ENCODE data around the gene KCNJ12.

Gene KCNJ12

DNA sequence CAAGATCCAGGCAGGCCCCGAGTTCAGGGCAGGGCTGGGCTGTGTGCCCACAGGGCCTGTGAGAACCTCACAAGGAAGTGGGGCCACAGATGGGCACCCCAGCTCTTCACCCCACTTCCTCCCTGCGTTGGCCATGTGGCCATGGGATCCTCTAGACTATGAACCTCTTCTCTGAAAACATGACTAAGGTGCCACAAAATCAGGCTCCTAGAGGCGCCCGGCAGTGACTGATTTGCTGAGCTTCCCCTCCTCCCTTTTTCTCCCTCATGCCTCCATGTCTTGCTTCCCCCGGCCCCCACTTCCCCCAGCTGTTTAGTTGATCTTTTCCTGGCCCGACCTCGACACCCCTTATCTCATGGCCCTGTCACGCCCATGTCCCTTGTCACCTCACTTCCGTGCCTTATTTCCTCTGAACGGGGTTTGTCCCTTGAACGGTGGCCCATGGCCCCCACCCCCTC is 87.1 kb downstream of the KCNJ12 start:
- TF ChIP-seq, protein P1, sequence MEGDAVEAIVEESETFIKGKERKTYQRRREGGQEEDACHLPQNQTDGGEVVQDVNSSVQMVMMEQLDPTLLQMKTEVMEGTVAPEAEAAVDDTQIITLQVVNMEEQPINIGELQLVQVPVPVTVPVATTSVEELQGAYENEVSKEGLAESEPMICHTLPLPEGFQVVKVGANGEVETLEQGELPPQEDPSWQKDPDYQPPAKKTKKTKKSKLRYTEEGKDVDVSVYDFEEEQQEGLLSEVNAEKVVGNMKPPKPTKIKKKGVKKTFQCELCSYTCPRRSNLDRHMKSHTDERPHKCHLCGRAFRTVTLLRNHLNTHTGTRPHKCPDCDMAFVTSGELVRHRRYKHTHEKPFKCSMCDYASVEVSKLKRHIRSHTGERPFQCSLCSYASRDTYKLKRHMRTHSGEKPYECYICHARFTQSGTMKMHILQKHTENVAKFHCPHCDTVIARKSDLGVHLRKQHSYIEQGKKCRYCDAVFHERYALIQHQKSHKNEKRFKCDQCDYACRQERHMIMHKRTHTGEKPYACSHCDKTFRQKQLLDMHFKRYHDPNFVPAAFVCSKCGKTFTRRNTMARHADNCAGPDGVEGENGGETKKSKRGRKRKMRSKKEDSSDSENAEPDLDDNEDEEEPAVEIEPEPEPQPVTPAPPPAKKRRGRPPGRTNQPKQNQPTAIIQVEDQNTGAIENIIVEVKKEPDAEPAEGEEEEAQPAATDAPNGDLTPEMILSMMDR (conservative IDR thresholded peaks at IDR 0.05; ENCODE audit: low read depth, low read length), result no peak
- DNase-seq (ENCODE audit: low read depth), result no peak
- no peak overlapping the region for H3K4me3 ChIP-seq (ENCODE audit: low read length)

DNA sequence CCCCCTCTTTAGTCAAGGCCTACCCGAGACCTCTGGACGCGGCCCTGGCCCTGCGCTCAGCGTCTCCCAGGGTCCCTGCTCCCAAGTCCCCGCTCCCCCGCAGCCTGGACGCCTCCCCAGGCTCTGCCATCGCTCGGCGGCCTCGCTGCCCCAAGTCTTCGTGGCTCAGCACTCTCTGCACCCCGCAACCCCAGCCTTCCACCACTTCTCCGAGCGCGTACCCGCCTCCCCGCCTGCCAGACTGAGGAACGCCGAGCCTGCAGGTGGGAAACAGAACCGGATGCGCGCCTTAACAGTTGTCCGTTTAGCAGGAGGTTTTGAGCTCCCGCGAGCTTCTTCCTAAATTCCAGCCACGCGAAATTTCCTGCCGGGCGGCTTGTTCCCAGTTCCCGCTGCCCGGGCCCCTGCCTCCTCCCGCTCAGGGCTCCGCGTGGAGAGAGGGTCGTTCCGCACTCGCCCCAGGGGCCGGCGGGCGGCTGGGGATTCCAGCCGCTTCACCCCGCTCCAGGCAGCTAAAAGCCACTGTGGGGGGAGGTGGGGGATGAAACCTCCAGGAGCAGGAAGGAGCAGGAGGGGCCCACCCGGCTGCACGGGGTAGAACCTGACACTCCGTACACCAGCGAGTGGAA is 87.7 kb downstream of the KCNJ12 start:
- no peak overlapping the region for H3K4me3 ChIP-seq (ENCODE audit: low read length)
- DNase-seq (ENCODE audit: low read depth), result no peak
- TF ChIP-seq, protein P1 (conservative IDR thresholded peaks at IDR 0.05; ENCODE audit: low read depth, low read length), result no peak

DNA sequence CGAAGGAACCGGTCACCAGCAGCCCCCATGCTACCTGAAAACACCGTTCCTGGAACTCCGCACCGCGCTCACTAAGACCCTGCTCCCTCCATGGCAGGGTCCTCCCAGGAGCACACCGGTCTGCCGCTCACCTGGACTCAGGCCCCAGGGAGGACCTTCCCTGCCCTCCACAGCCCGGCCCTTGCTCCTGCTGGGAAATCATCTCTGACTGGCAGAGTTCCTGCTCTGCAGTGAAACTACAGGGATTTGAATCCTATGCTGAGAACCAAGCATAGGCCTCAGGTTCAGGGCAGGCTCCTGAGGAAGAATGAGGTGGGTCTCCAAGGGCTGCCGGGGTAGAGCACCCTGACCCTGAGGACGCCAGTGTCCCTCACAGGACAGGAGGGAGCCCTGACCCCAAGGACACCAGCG is 88.5 kb downstream of the KCNJ12 start:
- TF ChIP-seq, protein P1 (conservative IDR thresholded peaks at IDR 0.05; ENCODE audit: low read depth, low read length), result no peak
- DNase-seq (ENCODE audit: low read depth), result no peak
- no peak overlapping the region for H3K4me3 ChIP-seq (ENCODE audit: low read length)

DNA sequence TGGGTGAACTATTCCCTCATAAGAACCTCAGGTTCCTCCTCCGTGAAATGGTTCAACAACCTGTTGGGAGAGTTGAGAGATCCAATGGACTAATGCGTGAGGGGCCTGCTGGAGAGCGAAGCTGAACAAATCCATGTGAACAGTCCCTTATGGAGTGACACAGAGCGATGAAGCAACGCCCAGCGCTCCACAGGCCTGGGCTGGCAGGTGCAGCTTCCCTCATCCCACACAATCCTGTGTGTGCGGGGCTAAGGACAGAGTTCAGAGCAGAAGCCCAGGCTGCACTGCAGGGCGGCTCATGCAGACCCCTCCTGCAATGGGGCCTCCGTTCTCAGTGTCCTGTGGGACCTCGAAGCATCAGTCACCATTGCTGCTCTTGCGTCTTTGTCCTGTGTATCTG is 90.4 kb downstream of the KCNJ12 start:
- TF ChIP-seq, protein P1 (conservative IDR thresholded peaks at IDR 0.05; ENCODE audit: low read depth, low read length), result no peak

DNA sequence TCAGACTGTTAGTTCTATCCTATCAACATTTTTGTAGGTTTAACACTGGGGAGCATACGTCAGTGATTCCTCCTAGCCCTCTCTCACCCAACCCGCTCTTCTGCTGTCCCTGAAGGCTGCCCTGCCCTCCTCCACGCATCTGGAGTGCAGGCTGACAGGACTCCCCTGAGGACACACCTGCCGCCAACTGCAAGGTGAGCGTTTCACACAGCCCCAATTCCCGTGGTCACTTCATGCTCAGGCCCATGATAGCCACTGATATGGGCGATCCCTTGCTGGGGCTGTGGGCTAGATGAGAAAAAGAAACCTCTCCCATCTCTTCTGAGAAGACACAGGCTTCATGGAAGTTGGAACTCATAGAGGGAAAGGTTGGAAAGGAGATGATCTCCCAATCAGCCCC is 91.0 kb downstream of the KCNJ12 start:
- no peak overlapping the region for H3K4me3 ChIP-seq (ENCODE audit: low read length)
- TF ChIP-seq, protein P1 (conservative IDR thresholded peaks at IDR 0.05; ENCODE audit: low read depth, low read length), result no peak
- DNase-seq (ENCODE audit: low read depth), result no peak

More for the DNA sequence above, 90.4 kb downstream of the KCNJ12 start:
- no peak overlapping the region for H3K4me3 ChIP-seq (ENCODE audit: low read length)
- DNase-seq (ENCODE audit: low read depth), result no peak

DNA sequence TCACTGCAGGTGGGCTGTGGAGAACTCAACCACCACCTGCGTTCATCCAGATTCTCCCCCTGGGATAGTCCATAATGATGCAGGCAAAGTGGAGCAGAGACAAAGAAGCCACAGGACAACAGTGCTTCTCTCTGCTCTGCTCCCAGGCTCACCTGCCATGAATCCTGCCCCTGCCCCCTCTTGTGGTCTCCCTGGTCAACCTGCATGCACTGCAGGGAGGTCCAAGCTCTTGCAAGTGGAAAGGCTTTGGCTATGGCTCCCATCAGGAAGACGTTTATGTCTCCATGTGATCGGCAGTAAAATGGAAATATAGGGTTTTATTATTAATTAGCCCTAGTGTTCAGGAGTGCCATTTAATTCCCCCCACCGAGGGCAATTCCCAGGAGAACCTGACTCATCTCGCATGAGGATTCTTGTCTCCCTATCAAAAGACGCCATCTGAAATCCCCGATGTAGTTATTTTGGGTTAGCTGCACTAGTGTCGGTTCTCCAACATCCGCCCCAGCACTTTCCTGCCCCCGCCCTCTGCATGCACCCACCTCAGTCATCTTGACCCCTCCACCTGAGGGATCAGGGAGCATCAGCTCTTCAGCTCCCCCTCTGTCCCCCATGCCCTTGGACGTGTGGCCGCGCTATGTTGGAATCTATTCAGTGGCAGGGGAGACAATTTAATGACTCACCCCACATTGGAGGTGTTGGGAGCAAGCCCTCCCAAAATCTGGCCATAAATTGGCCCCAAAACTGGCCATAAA is 91.8 kb downstream of the KCNJ12 start:
- TF ChIP-seq, protein P1 (conservative IDR thresholded peaks at IDR 0.05; ENCODE audit: low read depth, low read length), result no peak
- no peak overlapping the region for H3K4me3 ChIP-seq (ENCODE audit: low read length)
- DNase-seq (ENCODE audit: low read depth), result no peak

Measured in retinal pigment epithelial cell (primary cell).